Dendritic cell treated with granulocyte-macrophage colony-stimulating factor and Interleukin-4, amounts not matched to agents 40 ng/mL and 50 ng/mL, for 4 days (primary cell): ENCODE measurements around the gene KRT14.
A peak's percentile ranks its signal among the peaks of the same experiment; 100 is the strongest.
"Not testable (repeated sequence)": the region's sequence is repeated elsewhere in the genome, so short reads cannot be mapped to it uniquely, and the experiment has no call there.

ENCODE experiments used
- H3K27ac Mint-ChIP-seq: one replicate; pipeline ENCODE4 v1.8.0; 2022; ENCODE audit warnings: mild to moderate bottlenecking, mixed read lengths
- H3K27me3 Mint-ChIP-seq: one replicate; pipeline ENCODE4 v1.8.0; 2022; ENCODE audit warnings: mild to moderate bottlenecking, mixed read lengths
- H3K36me3 Mint-ChIP-seq: one replicate; pipeline ENCODE4 v1.8.0; 2022; ENCODE audit warnings: low read depth, mixed read lengths
- H3K4me1 Mint-ChIP-seq: one replicate; pipeline ENCODE4 v1.8.0; 2022; ENCODE audit warnings: low read depth, mixed read lengths
- H3K4me3 Mint-ChIP-seq: one replicate; pipeline ENCODE4 v1.8.0; 2022; ENCODE audit warnings: mild to moderate bottlenecking, moderate library complexity, mixed read lengths
- H3K9me3 Mint-ChIP-seq: one replicate; pipeline ENCODE4 v1.8.0; 2022; ENCODE audit warnings: mixed read lengths
- intact Hi-C: fragments of 100-400 bp; cut with micrococcal nuclease; formaldehyde crosslinking; loops from one replicate; pipeline ENCODE4 v1.15.0; 2022

KRT14 gene

GRCh38 chr17:41581366-41582060 is 5.2 kb downstream of the KRT14 start:
- H3K36me3 Mint-ChIP-seq = no peaks in the 10 kb centered on the region
- H3K4me1 Mint-ChIP-seq = peaks cover 15% of the 10 kb centered on the region
- no peaks in the 10 kb centered on the region for H3K9me3 Mint-ChIP-seq
- peaks cover 44% of the 10 kb centered on the region for H3K27me3 Mint-ChIP-seq
- intact Hi-C loops = no loop called here
- no peak overlapping the region for H3K27ac Mint-ChIP-seq
- H3K4me3 Mint-ChIP-seq = no peak overlapping the region

GRCh38 chr17:41580687-41581365 is 5.9 kb downstream of the KRT14 start:
- peaks cover 15% of the 10 kb centered on the region for H3K4me1 Mint-ChIP-seq
- H3K27me3 Mint-ChIP-seq = peaks cover 49% of the 10 kb centered on the region
- H3K4me3 Mint-ChIP-seq = no peak overlapping the region
- intact Hi-C loops = no loop called here
- no peaks in the 10 kb centered on the region for H3K9me3 Mint-ChIP-seq
- H3K27ac Mint-ChIP-seq = no peak overlapping the region
- H3K36me3 Mint-ChIP-seq = no peaks in the 10 kb centered on the region

GRCh38 chr17:41580244-41580575 is 6.5 kb downstream of the KRT14 start:
- intact Hi-C loops = no loop called here
- H3K27me3 Mint-ChIP-seq = peaks cover 52% of the 10 kb centered on the region

GRCh38 chr17:41579484-41580243 is 7.0 kb downstream of the KRT14 start:
- intact Hi-C loops = loop anchor here (1.0 kb wide), 3 partner anchors 27 to 83 kb away; no protein-coding TSS in a partner anchor
- Mint-ChIP-seq H3K4me3 (no peak overlapping the region), H3K36me3 (no peaks in the 10 kb centered on the region), H3K27me3 (peaks cover 54% of the 10 kb centered on the region), H3K27ac (peak overlapping the region; percentile 23), H3K9me3 (no peaks in the 10 kb centered on the region), H3K4me1 (peaks cover 15% of the 10 kb centered on the region)

More at GRCh38 chr17:41580244-41580575, 6.5 kb downstream of the KRT14 start:
- no peaks in the 10 kb centered on the region for H3K36me3 Mint-ChIP-seq
- H3K4me3 Mint-ChIP-seq = no peak overlapping the region
- H3K9me3 Mint-ChIP-seq = no peaks in the 10 kb centered on the region
- H3K4me1 Mint-ChIP-seq = peaks cover 15% of the 10 kb centered on the region
- peak overlapping the region; percentile 23 for H3K27ac Mint-ChIP-seq

GRCh38 chr17:41578971-41579370 is 7.7 kb downstream of the KRT14 start:
- no peaks in the 10 kb centered on the region for H3K36me3 Mint-ChIP-seq
- peaks cover 58% of the 10 kb centered on the region for H3K27me3 Mint-ChIP-seq
- intact Hi-C loops = loop anchor here (1.0 kb wide), 3 partner anchors 27 to 83 kb away; no protein-coding TSS in a partner anchor
- H3K4me1 Mint-ChIP-seq = peaks cover 9% of the 10 kb centered on the region
- no peak overlapping the region for H3K27ac Mint-ChIP-seq
- H3K9me3 Mint-ChIP-seq = no peaks in the 10 kb centered on the region
- no peak overlapping the region for H3K4me3 Mint-ChIP-seq

GRCh38 chr17:41578538-41578937 is 8.2 kb downstream of the KRT14 start:
- H3K4me3 Mint-ChIP-seq = no peak overlapping the region
- H3K9me3 Mint-ChIP-seq = no peaks in the 10 kb centered on the region
- no peaks in the 10 kb centered on the region for H3K36me3 Mint-ChIP-seq
- no peak overlapping the region for H3K27ac Mint-ChIP-seq
- H3K27me3 Mint-ChIP-seq = peaks cover 57% of the 10 kb centered on the region
- peaks cover 9% of the 10 kb centered on the region for H3K4me1 Mint-ChIP-seq
- intact Hi-C loops = no loop called here

- H3K36me3 Mint-ChIP-seq, H3K4me3 Mint-ChIP-seq, H3K4me1 Mint-ChIP-seq, H3K9me3 Mint-ChIP-seq, intact Hi-C loops, H3K27ac Mint-ChIP-seq: not testable (repeated sequence)
- peaks cover 61% of the 10 kb centered on the region for H3K27me3 Mint-ChIP-seq
Observed at GRCh38 chr17:41576740-41577139, 10.0 kb downstream of the KRT14 start.

GRCh38 chr17:41575336-41575735 is 11.4 kb downstream of the KRT14 start:
- Mint-ChIP-seq H3K27me3 (peaks cover 64% of the 10 kb centered on the region), H3K27ac (no peak overlapping the region), H3K4me3 (no peak overlapping the region), H3K4me1 (peaks cover 9% of the 10 kb centered on the region), H3K9me3 (no peaks in the 10 kb centered on the region), H3K36me3 (no peaks in the 10 kb centered on the region)
- intact Hi-C loops = no loop called here

GRCh38 chr17:41571561-41572434 is 14.9 kb downstream of the KRT14 start, which contains the start of gene KRT9:
TSS of gene KRT9 (minus strand) at chr17:41572059. CDS start at chr17:41571992, 67 bp downstream.
- Mint-ChIP-seq H3K9me3 (peaks cover 11% of the 10 kb centered on the region), H3K27ac (no peak within 1 kb of the TSS), H3K4me3 (no peak within 1 kb of the TSS), H3K27me3 (peaks cover 64% of the 10 kb centered on the region), H3K4me1 (peaks cover 8% of the 10 kb centered on the region), H3K36me3 (peaks cover 6% of the 10 kb centered on the region)
- intact Hi-C loops = no loop called here

GRCh38 chr17:41567317-41567716 is 19.4 kb downstream of the KRT14 start:
- H3K27ac Mint-ChIP-seq = peak overlapping the region; percentile 68
- peaks cover 8% of the 10 kb centered on the region for H3K4me1 Mint-ChIP-seq
- no peak overlapping the region for H3K4me3 Mint-ChIP-seq
- intact Hi-C loops = no loop called here
- H3K36me3 Mint-ChIP-seq = peaks cover 6% of the 10 kb centered on the region
- H3K27me3 Mint-ChIP-seq = peaks cover 54% of the 10 kb centered on the region
- H3K9me3 Mint-ChIP-seq = peaks cover 12% of the 10 kb centered on the region

GRCh38 chr17:41565338-41565737 is 21.4 kb downstream of the KRT14 start:
- intact Hi-C loops = no loop called here
- H3K4me3 Mint-ChIP-seq = no peak overlapping the region
- peaks cover 6% of the 10 kb centered on the region for H3K36me3 Mint-ChIP-seq
- peaks cover 12% of the 10 kb centered on the region for H3K9me3 Mint-ChIP-seq
- H3K27me3 Mint-ChIP-seq = peaks cover 44% of the 10 kb centered on the region
- H3K4me1 Mint-ChIP-seq = peaks cover 8% of the 10 kb centered on the region
- no peak overlapping the region for H3K27ac Mint-ChIP-seq

- peaks cover 6% of the 10 kb centered on the region for H3K36me3 Mint-ChIP-seq
- H3K4me3 Mint-ChIP-seq = no peak overlapping the region
- intact Hi-C loops = no loop called here
- H3K27me3 Mint-ChIP-seq = peaks cover 45% of the 10 kb centered on the region
- peaks cover 8% of the 10 kb centered on the region for H3K4me1 Mint-ChIP-seq
- no peak overlapping the region for H3K27ac Mint-ChIP-seq
- peaks cover 12% of the 10 kb centered on the region for H3K9me3 Mint-ChIP-seq
Observed at GRCh38 chr17:41563607-41564170, 23.0 kb downstream of the KRT14 start.

GRCh38 chr17:41561554-41561953 is 25.1 kb downstream of the KRT14 start:
- intact Hi-C loops = no loop called here
- Mint-ChIP-seq H3K4me3 (no peak overlapping the region), H3K36me3 (no peaks in the 10 kb centered on the region), H3K27me3 (peaks cover 58% of the 10 kb centered on the region), H3K9me3 (no peaks in the 10 kb centered on the region), H3K4me1 (no peaks in the 10 kb centered on the region), H3K27ac (no peak overlapping the region)
